Measurements from ENCODE around the gene RAB4A.
A peak's percentile ranks its signal among the peaks of the same experiment; 100 is the strongest.

Gene RAB4A

DNA sequence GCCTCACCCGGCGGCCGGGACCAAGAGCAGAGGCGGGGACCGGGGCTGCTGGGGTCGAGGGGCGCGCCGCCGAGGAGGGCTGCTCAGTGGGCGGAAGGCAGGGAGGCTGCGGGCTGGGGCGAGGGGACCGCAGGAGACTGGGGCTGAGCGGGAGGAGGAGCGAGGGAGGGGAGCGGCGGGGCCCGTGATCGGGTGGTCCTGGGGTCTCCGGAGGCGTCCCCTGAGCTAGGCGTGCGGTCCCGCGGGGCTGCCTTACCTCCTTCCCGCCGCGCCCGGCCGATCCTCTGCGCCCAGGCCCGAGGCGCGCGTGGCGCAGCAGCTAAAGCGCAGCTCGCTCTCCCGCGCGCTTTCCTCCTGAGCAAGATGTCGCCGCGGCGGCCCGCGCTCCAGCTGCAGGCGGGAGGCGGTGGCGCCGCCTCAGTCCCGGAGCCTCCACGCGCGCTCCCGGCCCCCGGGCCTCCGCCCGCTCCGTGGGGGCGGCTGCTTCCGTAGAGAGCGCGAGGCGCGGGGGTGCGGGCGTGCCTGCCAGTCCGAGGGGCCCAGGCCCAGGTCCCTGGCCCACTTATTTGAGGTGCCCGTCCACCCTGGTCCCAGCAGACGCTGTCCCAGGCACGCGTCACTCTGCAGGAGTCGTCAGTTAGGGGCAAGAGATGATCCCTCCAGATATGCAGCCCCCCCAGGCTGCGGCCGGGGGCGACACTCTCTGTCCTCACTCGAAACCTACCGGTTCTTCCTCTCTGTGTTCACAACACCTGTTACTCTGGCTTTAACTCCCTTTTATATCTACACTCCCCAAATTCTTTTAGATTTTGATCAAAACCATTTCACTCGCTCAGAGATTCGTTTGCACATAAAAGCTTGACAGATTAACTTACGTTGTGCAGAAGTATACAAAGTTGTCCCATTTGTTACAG is 72.0 kb downstream of the RAB4A start, which contains the start of gene CCSAP:
TSS of gene CCSAP (minus strand) at position 392 of the 914 bp plus-strand sequence. CDS start 582 bp downstream, outside the sequence.
- TF ChIP-seq, protein P1, sequence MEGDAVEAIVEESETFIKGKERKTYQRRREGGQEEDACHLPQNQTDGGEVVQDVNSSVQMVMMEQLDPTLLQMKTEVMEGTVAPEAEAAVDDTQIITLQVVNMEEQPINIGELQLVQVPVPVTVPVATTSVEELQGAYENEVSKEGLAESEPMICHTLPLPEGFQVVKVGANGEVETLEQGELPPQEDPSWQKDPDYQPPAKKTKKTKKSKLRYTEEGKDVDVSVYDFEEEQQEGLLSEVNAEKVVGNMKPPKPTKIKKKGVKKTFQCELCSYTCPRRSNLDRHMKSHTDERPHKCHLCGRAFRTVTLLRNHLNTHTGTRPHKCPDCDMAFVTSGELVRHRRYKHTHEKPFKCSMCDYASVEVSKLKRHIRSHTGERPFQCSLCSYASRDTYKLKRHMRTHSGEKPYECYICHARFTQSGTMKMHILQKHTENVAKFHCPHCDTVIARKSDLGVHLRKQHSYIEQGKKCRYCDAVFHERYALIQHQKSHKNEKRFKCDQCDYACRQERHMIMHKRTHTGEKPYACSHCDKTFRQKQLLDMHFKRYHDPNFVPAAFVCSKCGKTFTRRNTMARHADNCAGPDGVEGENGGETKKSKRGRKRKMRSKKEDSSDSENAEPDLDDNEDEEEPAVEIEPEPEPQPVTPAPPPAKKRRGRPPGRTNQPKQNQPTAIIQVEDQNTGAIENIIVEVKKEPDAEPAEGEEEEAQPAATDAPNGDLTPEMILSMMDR (IDR thresholded peaks at IDR 0.05; ENCODE audit: low read length, missing control alignments): no peak
- peak; percentile 33 for DNase-seq (ENCODE audit: low read depth)
- peak within 1 kb of the TSS; percentile 71 for H3K4me3 ChIP-seq (replicated peaks; ENCODE audit: low read depth, low read length)

DNA sequence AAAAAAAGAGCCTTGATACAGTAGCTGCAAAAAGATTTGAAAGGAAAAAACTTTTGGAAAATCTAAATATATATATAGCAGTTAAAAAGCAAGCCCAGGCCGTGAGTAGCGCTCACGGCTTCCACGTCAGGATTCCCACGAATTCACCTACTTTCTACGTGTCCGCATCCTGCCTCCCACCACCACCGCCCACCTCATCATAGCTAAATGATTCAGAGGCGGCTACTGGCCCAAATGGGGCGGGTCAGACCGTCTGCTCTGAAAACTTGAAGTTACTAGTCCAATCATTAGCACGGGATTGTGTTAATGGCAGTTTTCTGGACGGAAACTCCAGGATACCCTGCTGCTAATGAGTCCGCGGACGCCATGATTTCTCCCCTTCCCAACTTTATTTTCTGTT is 73.2 kb downstream of the RAB4A start:
- H3K4me3 ChIP-seq (replicated peaks; ENCODE audit: low read depth, low read length): no peak overlapping the region
- TF ChIP-seq, protein P1 (IDR thresholded peaks at IDR 0.05; ENCODE audit: low read length, missing control alignments): no peak
- DNase-seq (ENCODE audit: low read depth): no peak

DNA sequence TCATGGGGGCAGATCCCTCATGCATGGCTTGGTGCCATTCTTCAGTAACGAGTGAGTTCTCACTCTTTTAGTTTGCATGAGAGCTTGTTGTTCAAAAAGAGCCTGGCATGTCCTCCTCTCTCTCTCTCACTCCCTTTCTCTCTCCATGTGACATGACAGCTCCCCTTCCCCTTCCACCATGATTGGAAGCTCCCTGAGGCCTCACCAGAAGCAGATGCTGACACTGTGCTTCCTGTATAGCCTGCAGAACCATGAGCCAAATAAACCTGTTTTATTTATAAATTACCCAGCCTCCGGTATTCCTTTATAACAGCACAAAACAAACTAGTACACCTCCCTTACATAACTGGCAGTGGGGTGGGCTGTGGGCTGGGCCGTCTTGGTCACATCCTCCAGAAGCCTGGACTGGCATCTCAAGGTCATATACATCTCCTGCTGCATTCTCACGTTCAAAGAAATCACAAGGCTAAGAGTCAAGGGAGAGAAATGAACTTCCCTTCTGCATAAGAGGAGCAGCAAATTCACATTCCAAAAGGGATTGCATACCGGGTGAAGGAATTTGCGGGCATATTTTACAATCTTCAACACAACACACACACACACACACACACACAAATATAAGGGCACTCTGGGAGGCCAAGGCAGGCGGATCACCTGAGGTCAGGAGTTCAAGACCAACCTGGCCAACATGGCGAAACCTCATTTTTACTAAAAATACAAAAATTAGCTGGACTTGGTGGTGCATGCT is 74.2 kb downstream of the RAB4A start:
- H3K4me3 ChIP-seq (replicated peaks; ENCODE audit: low read depth, low read length): no peak overlapping the region

DNA sequence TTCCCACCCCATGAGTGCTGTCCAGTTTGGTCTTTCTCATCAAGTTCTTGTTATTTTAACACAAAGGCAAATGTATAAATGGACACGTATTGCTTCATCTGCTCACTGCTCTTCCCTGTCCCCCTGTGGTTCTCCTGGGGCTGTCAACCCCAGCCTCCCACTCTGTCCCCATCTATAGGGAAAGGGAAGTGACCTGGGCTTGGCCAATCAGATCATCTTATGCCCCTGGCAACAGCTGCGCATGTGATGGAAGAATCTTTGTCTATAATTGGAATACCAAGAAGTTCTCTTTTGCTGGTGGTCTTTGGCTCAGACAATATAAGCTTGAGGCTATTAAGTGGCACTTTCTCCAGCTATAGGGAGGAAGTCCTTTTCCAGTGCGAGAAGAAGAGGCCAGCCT is 76.6 kb downstream of the RAB4A start:
- no peak overlapping the region for H3K4me3 ChIP-seq (replicated peaks; ENCODE audit: low read depth, low read length)
- DNase-seq (ENCODE audit: low read depth): no peak
- TF ChIP-seq, protein P1 (IDR thresholded peaks at IDR 0.05; ENCODE audit: low read length, missing control alignments): no peak

More for the DNA sequence above, 74.2 kb downstream of the RAB4A start:
- peak; percentile 20 for DNase-seq (ENCODE audit: low read depth)
- TF ChIP-seq, protein P1 (IDR thresholded peaks at IDR 0.05; ENCODE audit: low read length, missing control alignments): no peak

DNA sequence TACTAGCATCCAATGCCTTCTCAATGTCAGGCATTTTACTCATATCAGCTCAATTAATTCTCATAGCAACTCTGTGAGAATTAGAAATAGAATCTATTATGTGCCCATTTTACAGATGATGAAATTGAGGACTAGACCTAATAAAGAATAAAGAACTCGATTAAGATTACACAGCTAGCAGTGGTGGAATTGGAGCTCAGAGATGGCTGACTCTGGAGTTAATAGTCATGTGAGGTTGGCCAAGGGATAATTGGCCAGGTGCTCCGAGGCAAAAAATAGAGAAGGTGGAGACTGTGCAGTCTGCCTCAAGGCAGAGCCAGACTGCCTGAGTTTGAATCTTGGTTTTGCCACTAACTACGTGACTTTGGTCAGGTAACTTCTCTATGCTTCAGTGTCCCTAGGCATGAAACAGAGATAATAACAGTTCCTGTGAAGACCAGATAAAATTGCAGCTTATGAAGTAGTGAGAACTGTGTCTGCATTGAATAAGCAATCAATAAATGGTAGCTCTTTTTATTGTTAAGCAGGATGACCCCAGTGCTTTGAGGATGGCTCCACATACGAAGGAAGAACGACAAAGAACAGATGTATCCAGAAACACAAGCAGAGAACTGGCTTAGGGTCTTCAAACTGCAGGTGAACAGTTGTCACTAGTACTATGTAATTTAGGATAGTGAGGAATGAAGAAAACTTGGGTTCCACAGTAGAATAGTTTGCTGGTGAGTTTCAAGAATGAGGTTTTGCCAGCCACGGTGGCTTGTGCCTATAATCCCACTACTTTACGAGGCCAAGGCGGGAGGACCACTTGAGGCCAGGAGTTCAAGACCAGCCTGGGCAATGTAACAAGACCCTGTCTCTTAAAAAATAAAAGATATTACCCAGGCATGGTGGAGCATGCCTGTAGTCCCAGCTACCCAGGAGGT is 78.8 kb downstream of the RAB4A start:
- DNase-seq (ENCODE audit: low read depth): no peak
- no peak overlapping the region for H3K4me3 ChIP-seq (replicated peaks; ENCODE audit: low read depth, low read length)
- TF ChIP-seq, protein P1 (IDR thresholded peaks at IDR 0.05; ENCODE audit: low read length, missing control alignments): no peak

DNA sequence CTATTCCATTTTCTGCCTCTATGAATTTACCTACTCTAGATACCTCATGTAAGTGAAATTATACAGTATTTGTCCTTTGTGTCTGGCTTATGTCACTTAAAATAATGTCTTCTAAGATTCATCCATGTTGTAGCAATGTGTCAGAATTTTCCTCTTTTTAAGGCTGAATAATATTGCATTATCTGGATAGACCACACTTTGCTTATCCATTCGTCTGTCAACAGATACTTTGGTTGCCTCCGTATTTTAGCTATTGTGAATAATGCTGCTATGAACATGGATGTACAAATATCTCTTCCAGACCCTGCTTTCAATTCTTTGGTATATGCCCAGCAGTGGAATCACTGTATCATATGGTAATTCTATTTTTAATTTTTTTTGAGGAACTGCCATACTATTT is 82.1 kb downstream of the RAB4A start:
- DNase-seq (ENCODE audit: low read depth): no peak
- TF ChIP-seq, protein P1 (IDR thresholded peaks at IDR 0.05; ENCODE audit: low read length, missing control alignments): no peak
- no peak overlapping the region for H3K4me3 ChIP-seq (replicated peaks; ENCODE audit: low read depth, low read length)

All from fibroblast of pulmonary artery (primary cell).